Neuronal stem cell (in vitro differentiated cells): ENCODE results near the gene ARMC2.

Experiments used
- DNase-seq: peaks from one replicate; pipeline ENCODE4 v3.0.0-alpha.2; 2013; ENCODE audit warnings: low spot score
- H2AFZ ChIP-seq: one replicate; pipeline ENCODE4 v1.6.1; 2013; ENCODE audit warnings: mild to moderate bottlenecking, low read length, inconsistent platforms
- H2AK5ac ChIP-seq: 2 replicates; pipeline ENCODE4 v1.6.1; 2013; ENCODE audit warnings: low read depth, mild to moderate bottlenecking, inconsistent platforms, low read length, moderate library complexity, mixed read lengths
- H2BK120ac ChIP-seq: 2 replicates; pipeline ENCODE4 v1.6.1; 2013; ENCODE audit warnings: low read depth, mild to moderate bottlenecking, inconsistent platforms, low read length, moderate library complexity, mixed read lengths
- H2BK12ac ChIP-seq: one replicate; pipeline ENCODE4 v1.6.1; 2013; ENCODE audit warnings: low read length, inconsistent platforms
- H2BK15ac ChIP-seq: 2 replicates; pipeline ENCODE4 v1.6.1; 2013; ENCODE audit warnings: mild to moderate bottlenecking, low read length, inconsistent platforms, mixed read lengths
- H2BK5ac ChIP-seq: one replicate; pipeline ENCODE4 v1.6.1; 2013; ENCODE audit warnings: inconsistent platforms, mild to moderate bottlenecking, low read length, moderate library complexity
- H3K14ac ChIP-seq: one replicate; pipeline ENCODE4 v1.6.1; 2013; ENCODE audit warnings: low read length, inconsistent platforms
- H3K18ac ChIP-seq: 2 replicates; pipeline ENCODE4 v1.6.1; 2013; ENCODE audit warnings: low read length, inconsistent platforms
- H3K23ac ChIP-seq: 2 replicates; pipeline ENCODE4 v1.6.1; 2013; ENCODE audit warnings: low read depth, mild to moderate bottlenecking, mixed read lengths, low read length, inconsistent platforms; ENCODE audit not compliant: poor library complexity
- H3K27ac ChIP-seq: replicated peaks from 3 replicates; pipeline ENCODE4 v1.5.1; 2013; ENCODE audit warnings: low read length, inconsistent platforms
- H3K27me3 ChIP-seq, 3 experiments: 2 replicates each; pipeline ENCODE4 v1.6.1; 2013; ENCODE audit warnings: low read length in 3 of 3, mild to moderate bottlenecking in 2 of 3, inconsistent platforms in 1 of 3, low read depth in 1 of 3, mixed read lengths in 1 of 3, moderate library complexity in 1 of 3; ENCODE audit not compliant: control insufficient read depth in 3 of 3, insufficient read depth in 3 of 3
- H3K36me3 ChIP-seq, 2 donors: replicated peaks in 1 of 2; 2 replicates each; pipeline ENCODE4 v1.6.1; 2013; ENCODE audit warnings: low read length in 2 of 2; ENCODE audit not compliant: control insufficient read depth in 2 of 2, insufficient read depth in 2 of 2
- H3K4ac ChIP-seq: 2 replicates; pipeline ENCODE4 v1.6.1; 2013; ENCODE audit warnings: inconsistent platforms, mild to moderate bottlenecking, low read length, moderate library complexity
- H3K4me1 ChIP-seq, 2 donors: 1 replicate in 1 of 2; 2 replicates in 1 of 2; pipeline ENCODE4 v1.6.1; 2013; ENCODE audit warnings: low read length in 2 of 2, low read depth in 1 of 2; ENCODE audit not compliant: control insufficient read depth in 2 of 2, insufficient read depth in 1 of 2
- H3K4me2 ChIP-seq: one replicate; pipeline ENCODE4 v1.6.1; 2013; ENCODE audit warnings: mild to moderate bottlenecking, low read length, inconsistent platforms; ENCODE audit not compliant: insufficient read depth, poor library complexity, severe bottlenecking
- H3K4me3 ChIP-seq, 2 donors: 2 replicates each; pipeline ENCODE4 v1.5.1; 2013; ENCODE audit warnings: low read length in 2 of 2, mild to moderate bottlenecking in 2 of 2, inconsistent platforms in 1 of 2, moderate library complexity in 1 of 2
- H3K79me1 ChIP-seq: one replicate; pipeline ENCODE4 v1.6.1; 2013; ENCODE audit warnings: low read depth, mild to moderate bottlenecking, inconsistent platforms, low read length, moderate library complexity
- H3K9ac ChIP-seq: one replicate; pipeline ENCODE4 v1.6.1; 2013; ENCODE audit warnings: mild to moderate bottlenecking, low read depth, low read length, inconsistent platforms; ENCODE audit not compliant: poor library complexity
- H3K9me3 ChIP-seq, 2 donors: replicated peaks in 1 of 2; 2 replicates each; pipeline versions ENCODE3 to v1.6.1; 2013; ENCODE audit warnings: low read length in 2 of 2, mild to moderate bottlenecking in 2 of 2, inconsistent platforms in 1 of 2, low read depth in 1 of 2, mixed read lengths in 1 of 2, moderate library complexity in 1 of 2; ENCODE audit not compliant: control insufficient read depth in 2 of 2, insufficient read depth in 1 of 2
- H4K8ac ChIP-seq: one replicate; pipeline ENCODE4 v1.6.1; 2013; ENCODE audit warnings: low read depth, mild to moderate bottlenecking, inconsistent platforms, low read length, moderate library complexity
- H4K91ac ChIP-seq: one replicate; pipeline ENCODE4 v1.6.1; 2013; ENCODE audit warnings: low read length, low read depth, mild to moderate bottlenecking, inconsistent platforms; ENCODE audit not compliant: poor library complexity
- WGBS, 2 donors: extraction: QIAGEN DNeasy Blood & Tissue Kit; methylation state at CpG; one replicate each; pipeline ENCODE4 v1.1.7; 2013; ENCODE audit warnings: missing lambda C conversion rate in 2 of 2, mixed read lengths in 1 of 2; ENCODE audit not compliant: insufficient read length in 2 of 2, insufficient replicate concordance in 1 of 2; ENCODE audit errors: extremely low coverage in 2 of 2; 5-methylcytosine and 5-hydroxymethylcytosine counted together

The ARMC2 gene

GRCh38 chr6:108916026-108916686, 67.9 kb downstream of the ARMC2 start:
- no peak overlapping the region for H3K18ac ChIP-seq
- H3K4me1 ChIP-seq = peaks cover 0 to 5% of the 10 kb centered on the region in 2 donors
- H3K36me3 ChIP-seq = no peaks in the 10 kb centered on the region
- H4K8ac ChIP-seq = no peak overlapping the region
- no peak overlapping the region for H3K4me3 ChIP-seq
- no peak for DNase-seq
- H3K23ac ChIP-seq = no peak overlapping the region
- no peak overlapping the region for H2AK5ac ChIP-seq
- WGBS, 2 donors = no CpG with 5 or more reads among the region's 6 CpGs
- no peak overlapping the region for H2BK12ac ChIP-seq
- H3K27ac ChIP-seq = no peak overlapping the region
- no peak overlapping the region for H4K91ac ChIP-seq
- H3K27me3 ChIP-seq = no peaks in the 10 kb centered on the region
- no peak overlapping the region for H2BK120ac ChIP-seq
- H2AFZ ChIP-seq = no peak overlapping the region
- H3K4me2 ChIP-seq = no peak overlapping the region
- no peaks in the 10 kb centered on the region for H3K79me1 ChIP-seq
- H2BK15ac ChIP-seq = no peak overlapping the region
- H3K14ac ChIP-seq = no peak overlapping the region
- no peak overlapping the region for H3K9ac ChIP-seq
- no peaks in the 10 kb centered on the region for H3K9me3 ChIP-seq
- no peak overlapping the region for H3K4ac ChIP-seq
- no peak overlapping the region for H2BK5ac ChIP-seq

GRCh38 chr6:108920751-108921150, 72.5 kb downstream of the ARMC2 start:
- H2BK12ac ChIP-seq = no peak overlapping the region
- no peak overlapping the region for H3K14ac ChIP-seq
- no peak overlapping the region for H2AFZ ChIP-seq
- H3K4ac ChIP-seq = no peak overlapping the region
- WGBS, 2 donors = no CpG with 5 or more reads among the region's 1 CpG
- no peak overlapping the region for H2AK5ac ChIP-seq
- H2BK5ac ChIP-seq = no peak overlapping the region
- H3K27me3 ChIP-seq = no peaks in the 10 kb centered on the region
- no peak for DNase-seq
- H3K4me1 ChIP-seq = peaks cover 0 to 5% of the 10 kb centered on the region in 2 donors
- H3K36me3 ChIP-seq = no peaks in the 10 kb centered on the region
- H3K18ac ChIP-seq = no peak overlapping the region
- H4K8ac ChIP-seq = no peak overlapping the region
- H2BK15ac ChIP-seq = no peak overlapping the region
- H3K9me3 ChIP-seq = no peaks in the 10 kb centered on the region
- H3K27ac ChIP-seq = no peak overlapping the region
- H3K79me1 ChIP-seq = no peaks in the 10 kb centered on the region
- no peak overlapping the region for H3K23ac ChIP-seq
- no peak overlapping the region for H4K91ac ChIP-seq
- no peak overlapping the region for H3K4me2 ChIP-seq
- H2BK120ac ChIP-seq = no peak overlapping the region
- no peak overlapping the region for H3K4me3 ChIP-seq
- no peak overlapping the region for H3K9ac ChIP-seq

- no peaks in the 10 kb centered on the region for H3K79me1 ChIP-seq
- H3K23ac ChIP-seq = no peak overlapping the region
- H3K27ac ChIP-seq = no peak overlapping the region
- no peak for DNase-seq
- no peak overlapping the region for H4K91ac ChIP-seq
- WGBS, 2 donors = no CpG with 5 or more reads among the region's 9 CpGs
- H3K18ac ChIP-seq = no peak overlapping the region
- H3K9me3 ChIP-seq = no peaks in the 10 kb centered on the region
- no peak overlapping the region for H2BK15ac ChIP-seq
- H2BK5ac ChIP-seq = no peak overlapping the region
- H3K36me3 ChIP-seq = no peaks in the 10 kb centered on the region
- no peak overlapping the region for H2BK12ac ChIP-seq
- H2BK120ac ChIP-seq = no peak overlapping the region
- H3K14ac ChIP-seq = no peak overlapping the region
- no peak overlapping the region for H2AK5ac ChIP-seq
- H3K27me3 ChIP-seq = no peaks in the 10 kb centered on the region
- H3K9ac ChIP-seq = no peak overlapping the region
- peaks cover 0 to 5% of the 10 kb centered on the region in 2 donors for H3K4me1 ChIP-seq
- H4K8ac ChIP-seq = no peak overlapping the region
- H3K4me2 ChIP-seq = no peak overlapping the region
- no peak overlapping the region for H2AFZ ChIP-seq
- H3K4ac ChIP-seq = no peak overlapping the region
- no peak overlapping the region for H3K4me3 ChIP-seq
Measured at GRCh38 chr6:108921547-108922361, 73.5 kb downstream of the ARMC2 start.

- Histone ChIP-seq H3K9me3 (no peaks in the 10 kb centered on the region), H3K36me3 (no peaks in the 10 kb centered on the region), H3K23ac (no peak overlapping the region), H3K14ac (no peak overlapping the region), H3K27ac (no peak overlapping the region), H4K91ac (no peak overlapping the region), H2AK5ac (no peak overlapping the region), H2BK12ac (no peak overlapping the region), H3K4ac (no peak overlapping the region), H3K4me1 (peaks cover 0 to 5% of the 10 kb centered on the region in 2 donors), H4K8ac (no peak overlapping the region), H3K9ac (no peak overlapping the region), H3K4me2 (no peak overlapping the region), H2BK15ac (no peak overlapping the region), H2BK5ac (no peak overlapping the region), H2BK120ac (no peak overlapping the region), H2AFZ (no peak overlapping the region), H3K4me3 (no peak overlapping the region), H3K18ac (no peak overlapping the region), H3K79me1 (no peaks in the 10 kb centered on the region), H3K27me3 (no peaks in the 10 kb centered on the region)
- DNase-seq = no peak
Measured at GRCh38 chr6:108922499-108922898, 74.3 kb downstream of the ARMC2 start.
